Measurements from ENCODE around the gene KCNJ15.
A peak's percentile ranks its signal among the peaks of the same experiment; 100 is the strongest.

- TF ChIP-seq CTCF (IDR thresholded peaks at IDR 0.05; ENCODE audit: control extremely low read depth in 1 of 3, insufficient read depth in 1 of 3, low read depth in 1 of 3, low read length in 3 of 3) (peak; percentile 44 to 53 (median 47); a peak in 3 of 4 replicates), POLR2A (IDR thresholded peaks at IDR 0.05; ENCODE audit: control extremely low read depth in 1 of 2, low read depth in 2 of 2, low read length in 2 of 2) (no peak), POLR2AphosphoS5 (IDR thresholded peaks at IDR 0.05; ENCODE audit: low read depth, low read length) (no peak)
Observed at GRCh38 chr21:38333301-38334272, 76.8 kb downstream of the KCNJ15 start.

Data from H1 (cell line).